Dendritic cell treated with granulocyte-macrophage colony-stimulating factor and Interleukin-4, amounts not matched to agents 40 ng/mL and 50 ng/mL, for 4 days (primary cell): ENCODE data around the gene ERFL.
A peak's percentile ranks its signal among the peaks of the same experiment; 100 is the strongest.

Experiments
- H3K27ac Mint-ChIP-seq: one replicate; pipeline ENCODE4 v1.8.0; 2022; ENCODE audit warnings: mild to moderate bottlenecking, mixed read lengths
- H3K27me3 Mint-ChIP-seq: one replicate; pipeline ENCODE4 v1.8.0; 2022; ENCODE audit warnings: mild to moderate bottlenecking, mixed read lengths
- H3K36me3 Mint-ChIP-seq: one replicate; pipeline ENCODE4 v1.8.0; 2022; ENCODE audit warnings: low read depth, mixed read lengths
- H3K4me1 Mint-ChIP-seq: one replicate; pipeline ENCODE4 v1.8.0; 2022; ENCODE audit warnings: low read depth, mixed read lengths
- H3K4me3 Mint-ChIP-seq: one replicate; pipeline ENCODE4 v1.8.0; 2022; ENCODE audit warnings: mild to moderate bottlenecking, moderate library complexity, mixed read lengths
- H3K9me3 Mint-ChIP-seq: one replicate; pipeline ENCODE4 v1.8.0; 2022; ENCODE audit warnings: mixed read lengths
- intact Hi-C: fragments of 100-400 bp; cut with micrococcal nuclease; formaldehyde crosslinking; loops from one replicate; pipeline ENCODE4 v1.15.0; 2022

ERFL gene

DNA sequence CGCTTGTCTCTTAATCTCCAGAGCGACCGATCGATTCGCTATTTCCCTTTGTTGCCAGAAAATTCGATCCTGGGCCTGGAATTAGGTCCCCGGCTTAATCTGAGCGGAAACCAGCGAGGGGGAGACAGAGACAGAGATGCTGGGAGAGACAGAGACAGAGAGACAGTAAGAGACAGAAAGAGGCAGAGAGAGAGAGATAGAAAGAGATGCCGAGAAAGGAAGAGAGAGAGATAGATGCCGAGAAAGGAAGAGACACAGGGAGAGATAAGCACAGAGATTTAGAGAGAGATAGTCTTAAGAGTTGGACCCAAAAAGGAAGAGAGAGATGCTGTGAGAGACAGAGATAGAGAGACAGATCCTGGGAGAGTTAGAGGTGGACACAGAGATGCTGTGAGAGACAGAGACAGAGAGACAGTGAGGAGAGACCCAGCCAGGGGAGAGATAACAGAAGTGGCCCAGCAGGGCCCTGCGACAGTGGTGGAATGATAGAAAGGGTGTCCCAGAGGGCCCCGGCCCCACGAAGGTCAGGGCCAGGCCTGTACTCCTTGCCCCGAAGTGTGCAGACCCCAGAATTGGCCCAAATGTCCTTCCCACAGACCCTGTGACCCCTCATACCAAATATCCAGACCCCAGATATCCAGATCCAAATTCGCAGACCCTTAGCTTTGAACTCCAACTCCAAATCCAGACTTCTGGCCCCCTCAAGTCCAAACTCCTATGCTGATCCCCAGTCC is 1.3 kb downstream of the ERFL start:
- intact Hi-C loops, result no loop called here
- Mint-ChIP-seq H3K4me3 (no peak overlapping the region), H3K27me3 (peaks cover 50% of the 10 kb centered on the region), H3K4me1 (peaks cover 27% of the 10 kb centered on the region), H3K36me3 (no peaks in the 10 kb centered on the region), H3K9me3 (no peaks in the 10 kb centered on the region), H3K27ac (no peak overlapping the region)

DNA sequence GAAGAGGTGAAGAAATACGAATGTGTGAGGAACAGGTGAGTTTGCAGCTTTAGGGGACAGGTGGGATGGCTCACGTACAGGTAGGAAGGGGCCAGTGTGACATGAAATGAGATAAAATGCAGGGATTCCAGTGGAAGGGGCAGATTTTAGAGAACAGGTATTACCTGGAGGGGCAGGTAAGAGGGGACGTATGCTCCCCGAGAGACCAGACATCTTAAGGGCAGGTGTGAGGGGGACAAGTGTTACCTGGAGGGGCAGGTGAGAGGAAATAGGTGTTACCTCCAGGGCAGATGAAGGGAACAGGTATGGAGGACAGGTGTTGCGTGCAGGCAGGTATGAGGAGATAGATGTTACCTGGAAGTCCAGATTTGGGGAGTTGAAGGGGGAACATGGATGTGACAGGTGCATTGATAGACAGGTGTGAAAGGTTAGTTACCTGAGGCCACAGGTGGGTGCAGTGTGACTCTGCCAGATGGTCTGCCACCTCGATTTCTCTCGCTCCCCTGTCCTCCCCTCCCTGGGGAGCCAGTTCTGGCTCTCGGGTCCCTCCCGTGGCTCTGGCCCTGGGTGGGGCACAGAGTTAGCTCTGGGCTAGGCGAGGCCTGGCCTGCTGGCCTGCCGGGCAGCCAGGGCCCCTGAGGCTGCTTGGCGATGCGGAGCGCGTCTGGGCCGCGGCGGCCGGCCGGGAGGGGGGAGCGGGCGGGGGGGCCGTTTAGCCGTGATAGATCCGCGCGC is 2.1 kb downstream of the ERFL start:
- Mint-ChIP-seq H3K36me3 (no peaks in the 10 kb centered on the region), H3K4me1 (peaks cover 32% of the 10 kb centered on the region), H3K9me3 (no peaks in the 10 kb centered on the region), H3K4me3 (no peak overlapping the region), H3K27ac (no peak overlapping the region), H3K27me3 (peaks cover 52% of the 10 kb centered on the region)
- intact Hi-C loops, result no loop called here

DNA sequence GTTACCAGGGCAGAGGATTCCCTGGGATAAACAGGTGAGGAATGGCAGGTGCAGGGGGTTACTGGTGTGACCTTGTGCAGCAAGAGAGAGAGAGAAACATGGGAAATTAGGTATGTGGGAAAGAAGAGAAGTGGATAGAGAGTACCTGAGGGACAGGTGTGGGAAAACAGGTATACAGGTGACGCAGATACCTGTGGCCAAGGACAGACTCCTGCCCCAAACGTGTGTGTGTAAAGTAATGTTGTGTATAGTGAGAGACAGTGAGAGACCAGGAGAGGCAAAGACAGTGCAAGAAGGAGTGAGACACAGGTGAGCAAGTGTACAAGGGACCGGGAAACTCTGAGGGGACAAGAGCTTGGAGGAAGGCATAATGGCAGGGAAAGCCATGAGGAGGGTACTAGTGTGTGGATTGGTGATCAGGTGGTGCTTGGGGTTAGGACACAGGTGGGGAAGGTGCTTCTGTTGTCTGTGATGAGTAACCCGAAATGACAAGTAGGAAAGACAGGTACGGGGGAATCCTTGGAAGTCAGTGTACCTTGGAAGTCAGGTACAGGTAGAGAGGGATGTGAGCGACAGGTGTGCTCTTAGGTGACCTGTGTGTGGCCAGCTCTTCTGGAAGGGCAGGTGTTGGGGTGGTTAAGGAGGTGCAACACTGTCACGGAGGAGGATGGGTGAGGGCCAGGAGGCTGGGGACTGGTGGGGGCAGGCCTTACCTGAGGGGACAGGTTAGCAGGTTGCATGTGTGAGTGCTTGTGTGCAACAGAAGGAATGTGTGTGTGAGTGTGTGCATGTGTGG is 2.8 kb downstream of the ERFL start:
- Mint-ChIP-seq H3K9me3 (no peaks in the 10 kb centered on the region), H3K4me3 (no peak overlapping the region), H3K27ac (no peak overlapping the region), H3K27me3 (peaks cover 49% of the 10 kb centered on the region), H3K4me1 (peaks cover 34% of the 10 kb centered on the region), H3K36me3 (no peaks in the 10 kb centered on the region)
- intact Hi-C loops, result no loop called here

DNA sequence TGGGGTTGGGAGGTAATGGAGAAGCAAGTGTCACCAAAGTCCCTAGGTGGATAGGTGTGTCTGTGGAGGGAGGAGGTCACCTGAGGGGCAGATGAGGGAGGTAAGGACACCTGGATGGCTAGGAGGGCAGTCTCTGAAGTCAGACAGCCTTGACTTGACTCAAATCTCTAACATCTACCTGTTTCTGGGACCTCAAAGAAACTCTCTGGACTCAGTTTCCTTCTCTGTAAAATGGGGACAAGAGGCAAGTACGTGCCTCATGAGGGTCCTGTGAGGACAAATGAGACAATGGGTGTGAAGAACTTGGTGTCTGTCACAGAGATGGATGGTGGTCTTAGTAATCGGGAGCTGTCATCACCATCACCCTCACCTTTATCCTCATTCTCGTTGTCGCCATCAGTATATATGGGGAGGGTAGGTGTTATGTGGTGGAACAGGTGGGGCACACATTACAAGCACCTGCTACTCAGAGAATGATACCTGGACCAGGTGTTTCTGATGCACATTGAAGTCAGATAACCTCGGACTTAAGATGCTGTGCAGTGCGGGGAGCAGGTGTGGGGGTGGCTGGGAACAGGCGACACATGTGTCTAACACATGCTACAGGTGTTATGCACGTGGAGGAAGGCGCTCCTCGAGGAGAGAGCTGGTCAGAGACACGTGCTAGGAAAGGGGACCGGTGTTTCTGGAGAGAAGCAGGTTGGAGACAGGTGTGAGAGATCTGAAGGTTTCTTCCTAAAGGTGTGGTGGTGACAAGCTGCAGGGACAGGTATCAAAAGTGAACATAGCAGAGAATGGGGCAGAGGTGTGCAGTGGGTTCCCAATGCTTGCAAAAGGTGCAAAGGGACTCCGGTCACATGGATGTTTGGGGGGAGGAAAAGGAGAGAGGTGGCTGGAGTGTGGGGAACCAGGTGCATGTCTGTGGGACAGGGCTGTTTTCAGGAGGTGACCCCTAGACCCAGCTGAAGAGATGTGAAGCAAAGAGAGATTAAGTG is 3.8 kb downstream of the ERFL start:
- H3K4me1 Mint-ChIP-seq, result peaks cover 34% of the 10 kb centered on the region
- no peaks in the 10 kb centered on the region for H3K9me3 Mint-ChIP-seq
- no peaks in the 10 kb centered on the region for H3K36me3 Mint-ChIP-seq
- no peak overlapping the region for H3K4me3 Mint-ChIP-seq
- H3K27me3 Mint-ChIP-seq, result peaks cover 39% of the 10 kb centered on the region
- H3K27ac Mint-ChIP-seq, result no peak overlapping the region
- intact Hi-C loops, result no loop called here

DNA sequence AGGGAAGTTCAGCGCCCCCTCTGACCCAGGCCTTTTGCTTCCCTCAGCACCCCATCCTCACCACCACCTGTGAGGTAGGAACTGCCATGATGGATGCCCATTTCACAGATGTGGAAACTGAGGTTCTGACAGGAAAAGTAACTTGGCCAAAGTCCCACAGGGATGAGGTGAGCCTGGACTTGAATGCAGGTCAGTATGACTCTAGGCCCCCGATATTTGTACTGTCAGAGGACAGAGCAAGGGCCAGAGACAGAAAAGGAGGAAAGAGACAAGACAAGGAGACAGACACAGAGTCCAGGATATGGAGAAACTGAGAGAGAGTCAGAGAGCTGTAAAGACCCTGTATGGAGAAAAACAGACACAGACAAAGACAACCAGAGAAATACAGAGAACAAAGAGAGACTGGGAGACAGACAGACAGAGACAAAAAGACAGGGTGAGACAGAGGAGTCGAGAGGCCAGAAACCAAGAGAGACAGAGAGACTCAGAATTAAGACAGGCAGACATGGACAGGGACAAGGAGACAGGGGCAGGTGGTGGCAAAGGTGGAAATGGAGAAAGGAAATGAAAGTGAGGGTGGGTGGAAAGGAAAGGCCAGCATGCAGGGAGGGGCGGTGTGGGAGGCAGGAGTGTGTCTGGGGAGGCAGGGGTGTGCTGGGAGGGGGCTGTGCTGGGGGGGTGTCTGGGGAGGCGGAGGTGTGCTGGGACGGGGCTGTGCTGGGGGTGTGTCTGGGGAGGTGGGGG is 5.0 kb downstream of the ERFL start:
- Mint-ChIP-seq H3K36me3 (no peaks in the 10 kb centered on the region), H3K4me3 (no peak overlapping the region), H3K27ac (no peak overlapping the region), H3K4me1 (peaks cover 24% of the 10 kb centered on the region), H3K27me3 (peaks cover 30% of the 10 kb centered on the region), H3K9me3 (no peaks in the 10 kb centered on the region)
- intact Hi-C loops, result no loop called here

DNA sequence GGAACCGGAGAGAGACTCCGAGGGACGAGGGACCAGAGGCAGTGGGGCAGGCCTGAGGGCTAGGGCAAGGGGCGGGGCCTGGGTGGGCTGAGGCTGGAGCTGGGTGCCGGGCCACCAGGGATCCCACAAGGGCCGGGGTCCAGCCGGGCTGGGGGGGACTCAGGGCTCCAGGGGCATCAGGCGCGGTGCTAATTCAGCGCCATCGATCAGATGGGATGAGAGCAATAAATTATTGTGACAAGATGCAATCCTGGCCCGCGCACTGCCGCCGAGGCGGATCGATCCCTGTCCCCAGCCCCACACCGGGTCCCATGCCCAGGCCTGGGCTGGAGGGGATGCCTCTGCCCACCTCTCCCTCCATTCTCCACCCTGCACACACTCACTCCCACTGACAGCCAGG is 5.7 kb downstream of the ERFL start:
- Mint-ChIP-seq H3K4me1 (peaks cover 20% of the 10 kb centered on the region), H3K4me3 (no peak overlapping the region), H3K9me3 (no peaks in the 10 kb centered on the region), H3K36me3 (no peaks in the 10 kb centered on the region), H3K27ac (no peak overlapping the region), H3K27me3 (peaks cover 27% of the 10 kb centered on the region)
- intact Hi-C loops, result no loop called here

DNA sequence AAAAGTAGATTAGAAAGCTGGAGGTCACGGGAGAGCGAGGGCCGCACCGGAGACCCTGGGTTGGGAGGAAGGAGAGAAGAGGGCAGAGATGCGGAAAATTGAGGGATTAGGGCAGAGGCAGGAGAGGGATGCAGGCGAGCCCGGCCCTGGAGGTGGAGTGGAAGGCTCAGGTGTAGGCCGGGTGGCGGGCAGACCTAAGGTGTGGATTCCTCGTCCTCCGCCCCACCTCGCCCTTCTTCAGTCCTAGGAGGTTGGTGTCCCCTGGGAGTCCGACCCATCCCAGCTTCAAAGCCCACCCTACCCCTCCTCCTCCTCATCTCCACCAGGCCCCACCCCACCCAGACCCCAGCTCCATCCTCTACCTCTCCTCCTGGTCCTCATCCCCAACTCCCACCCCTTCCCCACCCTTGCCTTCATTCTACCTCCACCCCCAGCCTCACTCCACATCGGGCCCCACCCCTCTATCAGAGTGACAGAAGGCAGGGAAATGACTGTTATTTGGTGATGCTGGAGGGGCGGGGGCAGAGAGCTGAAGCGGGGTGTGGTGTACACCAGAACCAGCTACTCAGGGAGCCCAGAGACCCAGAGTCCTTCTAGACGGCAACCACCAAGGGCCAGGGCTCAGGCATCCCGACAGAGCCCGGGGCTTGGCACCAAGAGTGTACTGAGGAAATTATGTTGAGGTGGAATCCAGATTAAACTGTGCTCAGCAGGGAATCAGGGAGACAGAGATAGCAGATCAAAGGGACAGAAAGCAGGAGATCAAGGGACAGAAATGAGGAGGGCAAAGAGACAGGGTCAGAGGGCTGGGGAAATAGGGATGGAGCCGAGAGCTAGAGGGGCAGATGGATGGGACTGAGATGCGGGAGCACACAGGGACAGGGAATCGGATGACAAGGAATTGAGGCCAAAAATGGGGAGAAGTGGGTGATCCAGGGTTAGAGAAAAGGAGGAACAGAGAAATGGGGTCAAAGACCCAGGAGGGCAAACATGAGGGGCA is 6.4 kb downstream of the ERFL start:
- Mint-ChIP-seq H3K27ac (peak overlapping the region; percentile 3), H3K9me3 (no peaks in the 10 kb centered on the region), H3K27me3 (peaks cover 27% of the 10 kb centered on the region), H3K36me3 (no peaks in the 10 kb centered on the region), H3K4me1 (peaks cover 20% of the 10 kb centered on the region), H3K4me3 (no peak overlapping the region)
- intact Hi-C loops, result no loop called here

DNA sequence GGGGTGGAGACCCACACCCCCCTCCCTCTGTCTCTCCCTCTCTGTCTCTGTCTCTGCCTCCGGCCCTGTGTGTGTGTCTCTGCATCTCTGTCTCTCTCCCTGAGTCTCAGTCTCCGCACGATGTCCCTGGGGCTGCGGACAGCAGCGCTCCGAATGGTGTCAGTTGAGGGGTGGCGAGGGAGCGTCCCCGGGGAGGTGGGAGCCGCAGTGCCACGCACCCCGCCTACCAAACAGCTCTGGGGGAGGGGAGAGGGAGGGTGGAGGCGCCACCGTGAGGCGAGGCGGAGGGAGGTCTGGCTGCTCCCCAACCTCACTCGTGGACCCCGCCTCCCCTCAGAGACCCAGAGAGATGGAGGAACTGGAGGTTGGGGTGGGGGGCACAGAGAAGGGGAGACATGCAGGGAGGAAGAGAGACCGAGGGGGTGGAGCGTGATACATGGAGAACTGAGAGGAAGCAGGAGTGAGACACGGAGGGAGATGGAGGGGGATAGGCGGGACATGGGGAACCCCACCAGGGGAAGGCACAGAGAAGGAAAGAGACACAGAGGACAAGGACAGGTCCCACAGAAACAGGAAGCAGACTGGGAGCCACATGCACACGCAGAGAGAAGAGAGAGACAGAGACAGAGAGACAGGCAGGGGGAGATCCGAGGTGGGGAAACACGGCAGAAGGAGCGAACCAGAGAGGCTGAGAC is 7.2 kb downstream of the ERFL start:
- H3K9me3 Mint-ChIP-seq, result no peaks in the 10 kb centered on the region
- no peak overlapping the region for H3K4me3 Mint-ChIP-seq
- peaks cover 27% of the 10 kb centered on the region for H3K27me3 Mint-ChIP-seq
- intact Hi-C loops, result no loop called here
- H3K4me1 Mint-ChIP-seq, result peaks cover 20% of the 10 kb centered on the region
- peak overlapping the region; percentile 3 for H3K27ac Mint-ChIP-seq
- no peaks in the 10 kb centered on the region for H3K36me3 Mint-ChIP-seq

DNA sequence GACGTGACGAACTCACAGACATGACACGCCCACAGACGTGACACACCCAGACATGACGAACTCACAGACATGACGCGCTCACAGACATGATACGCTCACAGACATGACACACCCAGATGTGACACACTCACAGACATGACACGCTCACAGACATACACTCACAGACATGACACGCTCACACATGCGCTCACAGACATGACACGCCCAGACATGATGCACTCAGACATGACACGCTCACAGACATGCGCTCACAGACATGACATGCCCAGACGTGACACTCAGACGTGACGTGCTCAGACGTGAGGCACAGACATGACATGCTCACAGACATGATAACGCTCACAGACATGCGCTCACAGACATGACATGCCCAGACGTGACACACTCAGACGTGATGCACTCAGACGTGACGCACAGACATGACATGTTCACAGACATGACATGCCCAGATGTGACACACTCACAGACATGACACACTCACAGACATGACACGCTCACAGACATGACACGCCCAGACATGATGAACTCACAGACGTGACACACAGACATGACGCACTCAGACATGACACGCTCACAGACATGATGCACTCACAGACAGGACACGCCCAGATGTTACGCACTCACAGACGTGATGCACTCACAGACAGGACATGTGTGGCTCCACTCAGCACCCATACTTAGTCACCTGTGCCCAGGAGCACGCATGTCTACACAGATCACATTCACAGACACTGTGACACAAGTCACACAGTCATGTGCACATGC is 8.1 kb downstream of the ERFL start:
- peaks cover 27% of the 10 kb centered on the region for H3K27me3 Mint-ChIP-seq
- no peaks in the 10 kb centered on the region for H3K36me3 Mint-ChIP-seq
- intact Hi-C loops, result no loop called here
- no peaks in the 10 kb centered on the region for H3K9me3 Mint-ChIP-seq
- H3K4me1 Mint-ChIP-seq, result peaks cover 20% of the 10 kb centered on the region
- no peak overlapping the region for H3K27ac Mint-ChIP-seq
- no peak overlapping the region for H3K4me3 Mint-ChIP-seq

DNA sequence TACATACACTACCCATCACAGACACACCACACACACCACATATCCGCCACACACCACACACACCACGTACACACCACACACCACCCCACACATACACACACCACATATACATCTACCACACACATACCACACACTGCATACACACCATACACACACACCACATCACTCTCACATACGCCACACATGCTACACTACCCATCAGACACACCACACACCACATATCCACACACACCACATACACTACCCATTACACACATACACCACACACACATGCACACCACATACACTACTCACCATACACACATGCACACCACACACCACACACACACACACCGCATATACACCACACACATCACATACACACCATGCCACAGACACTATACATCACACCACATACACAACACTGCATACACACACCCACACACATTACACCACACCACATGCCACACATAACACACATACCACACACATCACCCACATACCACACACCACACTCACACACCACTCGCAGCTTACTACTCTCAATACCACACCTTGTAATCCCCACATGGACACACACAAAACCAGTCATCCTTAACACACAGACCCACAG is 9.5 kb downstream of the ERFL start:
- Mint-ChIP-seq H3K4me1 (peaks cover 20% of the 10 kb centered on the region), H3K27ac (no peak overlapping the region), H3K4me3 (no peak overlapping the region), H3K9me3 (no peaks in the 10 kb centered on the region), H3K27me3 (peaks cover 34% of the 10 kb centered on the region), H3K36me3 (no peaks in the 10 kb centered on the region)
- intact Hi-C loops, result no loop called here

DNA sequence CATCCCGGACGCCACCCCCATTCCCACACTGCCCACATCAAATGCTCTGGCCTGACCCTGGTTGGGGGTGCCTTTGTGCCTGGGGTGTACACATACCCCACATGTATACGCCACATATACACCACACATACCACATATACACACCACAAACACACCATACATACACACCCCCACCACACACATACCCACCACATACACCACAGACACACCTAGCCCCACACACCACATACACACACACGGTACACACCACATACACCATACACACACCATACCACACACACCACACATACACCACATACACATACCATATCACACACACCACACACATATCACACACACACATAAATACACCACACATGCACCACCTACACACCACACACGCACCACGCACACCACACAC is 10.2 kb downstream of the ERFL start:
- intact Hi-C loops, result no loop called here

More for the DNA sequence above, 10.2 kb downstream of the ERFL start:
- peaks cover 36% of the 10 kb centered on the region for H3K27me3 Mint-ChIP-seq
- no peaks in the 10 kb centered on the region for H3K36me3 Mint-ChIP-seq
- H3K4me1 Mint-ChIP-seq, result peaks cover 15% of the 10 kb centered on the region
- H3K9me3 Mint-ChIP-seq, result no peaks in the 10 kb centered on the region
- H3K4me3 Mint-ChIP-seq, result no peak overlapping the region
- no peak overlapping the region for H3K27ac Mint-ChIP-seq
